HS-5 (cell line): ENCODE measurements around the gene ZNF132.
A peak's percentile ranks its signal among the peaks of the same experiment; 100 is the strongest.
"Not testable (repeated sequence)": the region's sequence is repeated elsewhere in the genome, so short reads cannot be mapped to it uniquely, and the experiment has no call there.

ENCODE experiments used
- DNase-seq: peaks from one replicate; pipeline ENCODE4 v3.0.0-alpha.2; 2012; ENCODE audit warnings: low read depth

The ZNF132 gene

GRCh38 chr19:58406818-58407657 lies 32.9 kb downstream of the ZNF132 start:
- no peak for DNase-seq

GRCh38 chr19:58403920-58404478 lies 36.0 kb downstream of the ZNF132 start:
- DNase-seq, result not testable (repeated sequence)

GRCh38 chr19:58401840-58402421 lies 38.0 kb downstream of the ZNF132 start:
- DNase-seq, result no peak

GRCh38 chr19:58400916-58401839 lies 38.8 kb downstream of the ZNF132 start:
- peak; percentile 97 for DNase-seq

- no peak for DNase-seq
Measured at GRCh38 chr19:58400316-58400915, 39.5 kb downstream of the ZNF132 start.

- no peak for DNase-seq
Measured at GRCh38 chr19:58399903-58400302, 40.0 kb downstream of the ZNF132 start.

- DNase-seq, result no peak
Measured at GRCh38 chr19:58398545-58398944, 41.4 kb downstream of the ZNF132 start.

- no peak for DNase-seq
Measured at GRCh38 chr19:58398087-58398486, 41.9 kb downstream of the ZNF132 start.

GRCh38 chr19:58397533-58398037 lies 42.4 kb downstream of the ZNF132 start:
- no peak for DNase-seq

- no peak for DNase-seq
Measured at GRCh38 chr19:58396691-58397532, 43.0 kb downstream of the ZNF132 start.

GRCh38 chr19:58395979-58396627 lies 43.9 kb downstream of the ZNF132 start:
- DNase-seq, result no peak

- DNase-seq, result no peak
Measured at GRCh38 chr19:58395220-58395978, 44.6 kb downstream of the ZNF132 start, which contains the start of gene RNF225. Gene RNF225, plus strand, starts transcription at chr19:58395656. Its CDS starts 434 bp downstream, at chr19:58396090.

GRCh38 chr19:58394821-58395219 lies 45.1 kb downstream of the ZNF132 start:
- no peak for DNase-seq

GRCh38 chr19:58393725-58394033 lies 46.3 kb downstream of the ZNF132 start:
- DNase-seq, result no peak

- DNase-seq, result no peak
Measured at GRCh38 chr19:58392945-58393724, 46.8 kb downstream of the ZNF132 start.

GRCh38 chr19:58388175-58388526 lies 51.8 kb downstream of the ZNF132 start:
- no peak for DNase-seq

GRCh38 chr19:58387338-58388174 lies 52.4 kb downstream of the ZNF132 start:
- no peak for DNase-seq
